Activated CD8-positive, alpha-beta memory T cell treated with anti-CD3 and anti-CD28 coated beads, Interleukin-2, amount 50 U/mL, for 1 hour (primary cell): Measurements from ENCODE around the gene PCDH20.
"Not testable (repeated sequence)": the region's sequence is repeated elsewhere in the genome, so short reads cannot be mapped to it uniquely, and the experiment has no call there.

ENCODE experiments used
- DNase-seq: peaks from one replicate; pipeline ENCODE4 v3.0.0-alpha.2; 2020; ENCODE audit errors: extremely low read depth

Gene PCDH20, protein sequence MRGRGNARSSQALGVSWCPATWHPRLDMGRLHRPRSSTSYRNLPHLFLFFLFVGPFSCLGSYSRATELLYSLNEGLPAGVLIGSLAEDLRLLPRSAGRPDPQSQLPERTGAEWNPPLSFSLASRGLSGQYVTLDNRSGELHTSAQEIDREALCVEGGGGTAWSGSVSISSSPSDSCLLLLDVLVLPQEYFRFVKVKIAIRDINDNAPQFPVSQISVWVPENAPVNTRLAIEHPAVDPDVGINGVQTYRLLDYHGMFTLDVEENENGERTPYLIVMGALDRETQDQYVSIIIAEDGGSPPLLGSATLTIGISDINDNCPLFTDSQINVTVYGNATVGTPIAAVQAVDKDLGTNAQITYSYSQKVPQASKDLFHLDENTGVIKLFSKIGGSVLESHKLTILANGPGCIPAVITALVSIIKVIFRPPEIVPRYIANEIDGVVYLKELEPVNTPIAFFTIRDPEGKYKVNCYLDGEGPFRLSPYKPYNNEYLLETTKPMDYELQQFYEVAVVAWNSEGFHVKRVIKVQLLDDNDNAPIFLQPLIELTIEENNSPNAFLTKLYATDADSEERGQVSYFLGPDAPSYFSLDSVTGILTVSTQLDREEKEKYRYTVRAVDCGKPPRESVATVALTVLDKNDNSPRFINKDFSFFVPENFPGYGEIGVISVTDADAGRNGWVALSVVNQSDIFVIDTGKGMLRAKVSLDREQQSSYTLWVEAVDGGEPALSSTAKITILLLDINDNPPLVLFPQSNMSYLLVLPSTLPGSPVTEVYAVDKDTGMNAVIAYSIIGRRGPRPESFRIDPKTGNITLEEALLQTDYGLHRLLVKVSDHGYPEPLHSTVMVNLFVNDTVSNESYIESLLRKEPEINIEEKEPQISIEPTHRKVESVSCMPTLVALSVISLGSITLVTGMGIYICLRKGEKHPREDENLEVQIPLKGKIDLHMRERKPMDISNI

DNA sequence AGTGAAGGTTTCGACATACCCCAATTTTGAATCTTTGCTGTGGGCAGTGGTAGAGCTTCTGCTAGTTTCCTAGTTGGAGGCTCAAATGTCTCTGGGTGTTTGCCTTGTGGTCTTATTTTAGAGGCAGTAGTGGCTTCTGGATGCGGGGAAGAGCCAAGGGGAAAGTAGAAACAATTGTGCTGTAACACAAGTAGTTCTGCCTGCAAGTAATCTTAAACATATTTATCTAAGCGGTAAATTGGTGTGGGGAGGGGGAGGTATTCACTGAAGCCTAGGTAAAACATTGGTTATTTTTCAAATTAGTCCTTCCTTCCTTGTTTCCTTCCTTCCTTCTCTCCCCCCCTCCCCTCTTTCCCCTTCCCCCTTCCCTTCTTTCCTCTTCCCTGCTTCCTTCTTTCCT is at the start of gene PCDH20:
PCDH20 (minus strand) TSS at position 101 of the 400 bp plus-strand sequence. CDS start 691 bp downstream, outside the sequence.
- no peak for DNase-seq

GRCh38 chr13:61463024-61463423 is 47.4 kb upstream of the PCDH20 start:
- DNase-seq, result no peak

GRCh38 chr13:61453121-61453520 is 37.5 kb upstream of the PCDH20 start:
- no peak for DNase-seq

DNA sequence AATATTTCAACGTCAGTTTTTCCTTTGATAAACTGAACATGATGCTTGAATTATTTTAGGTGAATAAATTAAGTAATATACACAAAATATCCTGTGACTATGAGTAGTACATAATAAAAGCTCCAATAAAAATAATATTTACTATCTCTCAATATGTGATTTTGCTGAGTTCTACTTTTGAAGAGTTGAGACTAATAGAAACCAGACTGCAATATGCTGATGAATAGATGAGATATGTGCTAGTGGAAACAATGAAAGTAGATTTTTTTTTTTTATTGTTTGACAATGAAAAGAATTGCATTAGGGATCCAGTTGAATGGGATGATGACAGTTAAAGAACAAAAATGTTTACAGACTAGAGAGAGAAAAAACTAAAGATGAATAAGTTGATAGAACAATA is 16.4 kb upstream of the PCDH20 start:
- no peak for DNase-seq

- no peak for DNase-seq
These were observed 8.3 kb upstream of the PCDH20 start for GRCh38 chr13:61423915-61424314.

DNA sequence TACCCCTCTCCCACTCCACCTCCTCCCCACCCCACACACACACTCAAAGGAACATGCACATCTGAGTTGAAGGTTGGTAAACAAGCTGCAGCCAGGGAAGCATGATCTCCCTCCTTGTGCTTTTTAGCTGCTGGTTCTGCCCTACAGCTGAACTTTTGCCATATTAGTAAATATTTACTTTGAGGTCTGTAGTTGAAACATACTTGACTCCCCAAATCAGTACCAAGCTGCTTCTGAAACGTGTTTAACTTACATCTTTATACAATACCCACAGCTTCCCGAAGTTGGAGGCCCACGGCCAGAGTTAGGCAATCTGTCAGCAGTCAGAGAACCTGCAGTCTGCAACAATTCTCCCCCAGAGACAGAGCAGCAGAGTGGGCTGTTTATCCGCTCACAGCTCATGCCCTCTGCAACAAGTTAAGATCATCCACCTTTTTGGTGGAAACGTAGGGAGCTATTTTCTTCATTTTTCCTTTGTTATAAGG is 1.5 kb upstream of the PCDH20 start:
- no peak for DNase-seq

DNA sequence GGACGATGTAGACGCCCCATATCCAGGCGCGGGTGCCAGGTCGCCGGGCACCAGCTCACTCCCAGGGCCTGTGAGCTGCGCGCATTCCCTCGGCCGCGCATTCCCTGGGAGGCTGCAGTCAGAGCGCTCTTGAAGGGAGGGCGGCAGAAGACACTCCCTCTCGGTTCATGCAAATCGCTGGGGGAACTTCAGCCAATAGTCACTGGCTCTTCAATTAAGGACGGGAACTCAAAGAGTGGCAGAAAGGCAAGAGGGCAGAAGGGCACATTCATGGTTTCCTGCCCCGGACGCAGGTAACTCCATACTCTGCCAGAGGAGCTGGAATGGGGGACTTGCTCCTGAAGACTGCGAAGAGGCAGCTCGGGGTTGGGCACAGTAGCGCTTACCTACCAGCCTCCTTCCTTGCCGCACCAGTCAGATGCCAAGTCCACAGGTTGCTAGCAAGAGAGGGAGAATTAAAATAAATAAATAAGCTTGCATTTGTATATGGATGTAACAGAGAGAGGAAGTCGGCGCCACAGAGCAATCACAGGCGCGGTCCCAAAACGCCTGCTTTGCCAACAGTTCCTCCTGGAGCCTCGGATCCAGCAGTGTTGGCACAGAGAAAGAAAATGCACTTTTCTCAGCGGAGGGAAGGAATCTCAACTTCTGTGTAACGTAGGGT is 459 bp downstream of the PCDH20 start:
- no peak for DNase-seq

DNA sequence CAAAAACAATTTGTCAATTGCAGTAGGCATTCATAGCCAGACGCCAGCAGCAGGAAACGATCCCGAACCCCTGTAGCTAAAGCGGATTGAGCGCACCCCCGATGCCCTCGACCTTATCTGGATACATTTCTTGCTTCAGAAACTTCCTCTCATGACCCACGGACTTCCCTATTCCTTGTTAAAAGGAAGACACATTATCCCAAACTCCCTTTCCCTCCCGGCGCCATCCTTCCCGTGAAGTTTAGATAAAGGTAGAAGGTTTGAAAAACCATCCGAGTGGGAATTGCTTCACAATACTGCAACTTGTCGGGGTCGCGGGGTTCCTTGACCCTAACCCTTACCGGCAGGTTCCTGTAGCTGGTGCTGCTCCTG is 977 bp downstream of the PCDH20 start:
- no peak for DNase-seq

- DNase-seq, result no peak
These were observed 1.8 kb downstream of the PCDH20 start for GRCh38 chr13:61413572-61414535.

- no peak for DNase-seq
These were observed 4.9 kb downstream of the PCDH20 start for GRCh38 chr13:61410669-61411297.

GRCh38 chr13:61410266-61410665 is 5.4 kb downstream of the PCDH20 start:
- DNase-seq, result no peak

DNA sequence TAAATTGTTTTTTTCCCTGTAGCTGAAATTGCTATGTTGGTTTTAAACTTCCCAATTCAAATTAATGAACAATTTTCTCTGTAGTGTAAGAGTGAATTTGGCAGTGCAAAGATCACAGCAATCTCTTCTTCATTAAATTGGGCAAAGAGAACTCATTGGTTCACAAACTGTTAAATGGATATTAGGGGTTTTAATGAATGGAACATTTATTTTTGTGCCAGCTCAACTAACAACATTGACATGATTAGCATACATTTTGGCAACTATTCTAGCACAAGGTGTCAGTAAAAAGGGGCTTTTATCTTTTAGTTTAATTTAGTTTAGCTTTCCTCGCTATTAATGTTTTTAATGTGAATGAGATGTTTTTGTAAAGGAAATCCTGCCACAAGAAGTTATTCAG is 7.1 kb downstream of the PCDH20 start:
- DNase-seq, result no peak

DNA sequence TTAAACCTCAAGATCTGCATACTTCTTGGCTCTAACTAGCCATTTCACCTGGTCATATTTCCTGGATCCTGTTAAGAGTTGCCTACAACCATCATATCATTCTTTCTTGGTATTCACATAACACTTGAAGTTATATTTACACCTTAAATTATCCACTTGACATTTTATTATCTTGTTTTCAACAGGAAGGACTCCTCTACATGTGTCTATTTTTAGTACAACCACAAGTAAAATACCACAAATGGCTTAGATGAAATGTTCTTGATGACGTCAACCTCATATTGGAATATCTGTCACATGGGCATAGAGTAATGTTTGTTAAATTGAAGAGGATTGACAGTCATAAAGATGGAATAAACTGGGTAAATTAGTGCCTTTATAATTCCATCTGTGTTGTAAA is 9.4 kb downstream of the PCDH20 start:
- DNase-seq, result no peak

- no peak for DNase-seq
These were observed 19.5 kb downstream of the PCDH20 start for GRCh38 chr13:61396121-61396520.

DNA sequence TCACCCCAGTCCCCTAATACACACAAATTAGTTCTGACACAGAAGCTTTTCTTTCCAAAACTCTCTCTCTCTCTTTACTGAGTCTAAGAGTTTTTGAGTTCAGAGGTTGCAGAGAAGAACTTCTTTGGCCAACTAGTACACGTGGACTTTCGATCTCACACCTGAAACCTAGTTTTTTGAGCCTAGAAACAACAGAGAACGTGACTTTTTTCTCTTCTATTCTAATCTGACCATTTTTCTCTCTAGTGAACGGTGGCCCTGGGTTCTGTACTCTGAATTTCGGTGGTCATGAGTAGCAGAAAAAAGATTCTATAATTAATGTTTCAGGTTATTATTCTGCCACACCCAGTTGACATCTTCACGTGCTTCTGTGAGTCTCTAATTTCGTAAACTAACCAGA is 24.2 kb downstream of the PCDH20 start:
- no peak for DNase-seq

GRCh38 chr13:61387694-61388093 is 28.0 kb downstream of the PCDH20 start:
- no peak for DNase-seq

GRCh38 chr13:61383111-61383510 is 32.5 kb downstream of the PCDH20 start:
- no peak for DNase-seq

- DNase-seq, result no peak
These were observed 45.1 kb downstream of the PCDH20 start for GRCh38 chr13:61370520-61370919.

DNA sequence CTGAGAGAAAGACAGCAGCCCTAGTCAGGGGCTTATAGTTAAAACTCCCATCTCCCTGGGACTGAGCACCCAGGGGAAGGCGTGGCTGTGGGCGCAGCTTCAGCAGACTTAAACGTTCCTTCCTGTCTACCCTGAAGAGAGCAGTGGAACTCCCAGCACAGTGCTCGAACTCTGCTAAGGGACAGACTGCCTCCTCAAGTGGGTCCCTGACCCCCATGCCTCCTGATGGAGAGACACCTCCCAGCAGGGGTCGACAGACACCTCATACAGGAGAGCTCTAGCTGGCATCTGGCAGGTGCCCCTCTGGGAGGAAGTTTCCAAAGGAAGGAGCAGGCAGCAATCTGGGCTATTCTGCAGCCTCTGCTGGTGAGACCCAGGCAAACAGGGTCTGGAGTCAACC is 51.0 kb downstream of the PCDH20 start:
- DNase-seq, result not testable (repeated sequence)

DNA sequence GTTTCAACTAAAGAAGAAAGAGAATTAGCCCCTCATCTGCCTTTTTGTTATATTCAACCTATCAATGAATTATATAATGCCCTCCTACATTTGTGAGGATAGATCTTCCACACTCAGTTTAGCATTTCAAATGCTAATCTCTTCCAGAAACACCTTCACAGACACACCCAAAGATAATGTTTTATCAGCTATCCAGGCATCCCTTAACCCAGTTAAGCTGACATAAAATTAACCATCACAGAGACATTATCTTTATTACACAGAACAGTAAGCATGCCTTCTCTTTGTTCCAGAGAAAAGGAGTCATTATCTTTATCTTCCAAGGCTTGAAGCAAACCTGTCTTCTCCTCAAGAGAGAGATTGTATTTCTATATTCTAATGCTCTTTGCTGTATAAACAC is 53.1 kb downstream of the PCDH20 start:
- DNase-seq, result no peak
